Retina (tissue), 1 donor: ENCODE results near the gene UBE4B.

Experiments
- DNase-seq: peaks from one replicate; pipeline ENCODE4 v3.0.0-alpha.2; 2016

The UBE4B gene

GRCh38 chr1:10121688-10122087 is 88.9 kb downstream of the UBE4B start:
- no peak for DNase-seq

DNA sequence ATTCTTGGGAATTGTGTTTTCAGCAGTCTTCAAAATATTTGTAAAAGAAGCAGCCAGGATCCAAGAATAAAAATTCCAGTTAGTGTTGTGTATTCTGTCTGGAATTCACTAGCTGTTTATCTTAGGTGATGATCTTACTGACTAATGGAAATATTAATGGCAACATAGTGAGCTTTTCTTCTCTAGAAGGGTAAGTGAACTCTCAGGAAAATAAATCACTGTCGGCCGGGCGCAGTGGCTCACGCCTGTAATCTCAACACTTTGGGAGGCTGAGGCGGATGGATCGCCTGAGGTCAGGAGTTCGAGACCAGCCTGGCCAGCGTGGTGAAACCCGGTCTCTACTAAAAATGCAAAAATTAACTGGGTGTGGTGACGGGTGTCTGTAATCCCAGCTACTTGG is 90.2 kb downstream of the UBE4B start:
- no peak for DNase-seq

DNA sequence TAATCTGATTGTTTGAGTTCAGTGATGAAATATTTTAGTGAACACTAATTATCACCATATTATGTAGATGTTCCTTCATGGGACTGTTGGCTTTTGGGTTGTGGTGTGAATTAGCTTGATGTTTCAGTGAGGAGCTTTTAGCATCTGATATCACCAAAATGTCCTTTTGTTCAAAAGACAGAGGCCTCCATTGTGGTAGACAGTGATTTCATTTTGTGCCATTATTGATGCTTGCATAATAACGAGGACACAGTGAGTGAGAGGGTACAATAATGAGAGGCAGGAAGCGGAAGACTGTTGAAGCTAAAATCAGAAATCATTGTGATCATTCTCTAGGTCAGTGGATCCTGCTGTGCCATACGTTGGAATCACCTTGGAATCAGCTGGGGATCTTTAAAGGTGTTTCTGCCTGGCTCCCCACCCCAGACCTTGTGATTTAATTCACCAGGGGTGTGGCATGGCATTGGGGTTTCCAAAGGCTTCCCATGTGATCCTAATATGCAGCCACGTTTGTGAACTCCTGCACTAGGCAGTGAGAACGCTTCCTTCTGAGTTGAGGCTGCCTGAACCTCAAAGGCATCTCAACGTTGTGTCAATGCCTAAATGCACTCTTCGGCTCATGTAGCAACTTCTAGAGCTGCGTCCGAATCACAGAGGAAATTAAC is 95.5 kb downstream of the UBE4B start:
- peak; percentile 69 for DNase-seq

GRCh38 chr1:10132316-10132715 is 99.6 kb downstream of the UBE4B start:
- no peak for DNase-seq

- peak; percentile 21 for DNase-seq
Measured at GRCh38 chr1:10132852-10133251, 100.1 kb downstream of the UBE4B start.

DNA sequence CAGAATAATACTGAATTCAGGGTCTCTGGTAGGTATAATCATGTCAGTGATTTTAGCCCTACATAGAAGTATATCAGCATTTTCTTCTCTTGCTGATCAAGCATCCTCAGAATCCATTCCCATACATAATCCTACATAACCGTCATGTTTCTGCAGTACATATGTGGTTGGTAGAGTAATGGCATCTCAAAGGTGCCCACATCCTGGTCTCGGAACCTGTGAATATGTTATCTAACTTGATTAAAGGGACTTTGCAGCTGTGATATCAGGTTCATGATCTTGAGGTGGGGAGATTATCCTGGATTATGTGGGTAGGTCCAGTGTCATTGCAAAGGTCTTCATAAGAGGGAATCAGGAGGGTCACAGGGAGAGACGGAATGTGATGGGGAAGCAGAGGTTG is 108.2 kb downstream of the UBE4B start:
- DNase-seq = no peak

- DNase-seq = no peak
Measured at GRCh38 chr1:10143961-10144485, 111.3 kb downstream of the UBE4B start.

- DNase-seq = no peak
Measured at GRCh38 chr1:10146391-10146790, 113.6 kb downstream of the UBE4B start.

- no peak for DNase-seq
Measured at GRCh38 chr1:10149231-10149630, 116.5 kb downstream of the UBE4B start.

- peak; percentile 58 for DNase-seq
Measured at GRCh38 chr1:10152709-10153284, 120.0 kb downstream of the UBE4B start.

- DNase-seq = no peak
Measured at GRCh38 chr1:10155087-10155712, 122.4 kb downstream of the UBE4B start.

- DNase-seq = no peak
Measured at GRCh38 chr1:10160173-10160572, 127.4 kb downstream of the UBE4B start.

GRCh38 chr1:10160907-10161490 is 128.2 kb downstream of the UBE4B start:
- peak; percentile 31 for DNase-seq

GRCh38 chr1:10161541-10162290 is 129.0 kb downstream of the UBE4B start:
- DNase-seq = no peak

GRCh38 chr1:10168912-10169514 is 136.3 kb downstream of the UBE4B start:
- DNase-seq = no peak

- no peak for DNase-seq
Measured at GRCh38 chr1:10170239-10170574, 137.4 kb downstream of the UBE4B start.

- DNase-seq = no peak
Measured at GRCh38 chr1:10171105-10171767, 138.5 kb downstream of the UBE4B start.

GRCh38 chr1:10171995-10172669 is 139.4 kb downstream of the UBE4B start:
- DNase-seq = no peak

DNA sequence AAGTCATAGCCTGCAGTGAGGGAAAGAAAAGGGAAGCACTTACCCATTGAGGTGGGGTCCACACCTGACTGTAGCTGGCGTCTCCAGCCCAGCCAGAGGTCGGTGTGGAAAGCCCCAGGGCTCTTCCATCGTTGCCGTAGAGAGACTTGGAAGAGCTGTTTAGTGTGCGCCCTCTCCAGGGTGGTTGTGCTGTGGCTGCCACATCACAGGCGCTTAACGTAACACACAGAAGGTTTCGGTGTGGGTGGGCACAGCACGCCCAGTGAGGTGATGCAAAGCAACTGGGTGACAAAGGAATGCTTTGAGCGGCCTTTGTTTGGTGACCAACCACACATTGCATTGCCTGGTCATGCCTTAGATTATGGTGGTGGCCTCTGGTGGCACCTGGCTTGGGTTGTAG is 140.8 kb downstream of the UBE4B start:
- DNase-seq = no peak

- DNase-seq = peak; percentile 42
Measured at GRCh38 chr1:10177876-10178275, 145.1 kb downstream of the UBE4B start.

GRCh38 chr1:10178597-10179405 is 146.0 kb downstream of the UBE4B start:
- peak; percentile 77 for DNase-seq
